H1 (cell line): ENCODE results near the gene STAT3. TPM values are rescaled to one million over a fixed set of nuclear protein-coding genes. Genes with fewer than 3 reads are reported as not detected.

Source experiments
- CTCF ChIA-PET: fragments of 300-600 bp; sonication (Branson Sonifier 250); formaldehyde crosslinking; loops from one replicate; lab custom pipeline; 2021; ENCODE audit not compliant: partially characterized antibody; lab: Charles Lee
- POLR2A ChIA-PET: fragments of 300-600 bp; sonication (Branson Sonifier 250); formaldehyde crosslinking; loops from one replicate; lab custom pipeline; 2021; ENCODE audit warnings: inconsistent platforms; ENCODE audit not compliant: partially characterized antibody; lab: Charles Lee
- DNase-seq, 2 experiments: peaks; one replicate each; pipeline versions ENCODE4 v3.0.0 to v3.0.0-alpha.2; 2010 to 2022; ENCODE audit warnings: low spot score in 2 of 2, low read depth in 1 of 2, mixed read lengths in 1 of 2
- FAIRE-seq: peaks from 2 replicates; lab custom pipeline; 2011; peaks lifted over from hg19 to GRCh38; lab: Jason Lieb, UNC
- H2AFZ ChIP-seq: 2 replicates; pipeline ENCODE4 v1.8.1; 2012; ENCODE audit warnings: low read length, inconsistent platforms
- H2AK5ac ChIP-seq: 2 replicates; pipeline ENCODE4 v1.6.1; 2013; ENCODE audit warnings: low read depth, low read length
- H2BK120ac ChIP-seq: replicated peaks from 2 replicates; pipeline ENCODE3; 2013; ENCODE audit warnings: low read depth, low read length, inconsistent platforms
- H2BK12ac ChIP-seq: 2 replicates; pipeline ENCODE4 v1.6.1; 2013; ENCODE audit warnings: low read depth, low read length
- H2BK15ac ChIP-seq: 2 replicates; pipeline ENCODE4 v1.6.1; 2013; ENCODE audit warnings: low read length
- H2BK20ac ChIP-seq: 2 replicates; pipeline ENCODE4 v1.6.1; 2013; ENCODE audit warnings: low read length
- H2BK5ac ChIP-seq: 2 replicates; pipeline ENCODE4 v1.6.1; 2013; ENCODE audit warnings: low read depth, low read length
- H3K14ac ChIP-seq: 2 replicates; pipeline ENCODE4 v1.6.1; 2013; ENCODE audit warnings: inconsistent platforms; ENCODE audit not compliant: insufficient read length
- H3K18ac ChIP-seq: 2 replicates; pipeline ENCODE4 v1.6.1; 2013; ENCODE audit warnings: low read length; ENCODE audit errors: extremely low read depth
- H3K23ac ChIP-seq: 2 replicates; pipeline ENCODE4 v1.6.1; 2013; ENCODE audit warnings: inconsistent platforms; ENCODE audit not compliant: insufficient read length
- H3K23me2 ChIP-seq: 2 replicates; pipeline ENCODE4 v1.6.1; 2013; ENCODE audit warnings: low read depth, low read length
- H3K27ac ChIP-seq: 2 replicates; pipeline ENCODE4 v1.6.1; 2011; ENCODE audit warnings: low read depth, low read length, inconsistent platforms
- H3K27me3 ChIP-seq, 4 experiments: replicated peaks in 1 of 4; 1 replicate in 1 of 4; 2 replicates in 3 of 4; pipeline versions ENCODE4 v1.6.1 to v1.8.1; 2011 to 2013; ENCODE audit warnings: low read length in 3 of 4, mild to moderate bottlenecking in 3 of 4, inconsistent platforms in 2 of 4, mixed read lengths in 2 of 4, moderate library complexity in 1 of 4; ENCODE audit not compliant: control insufficient read depth in 3 of 4, insufficient read depth in 3 of 4; ENCODE audit errors: extremely low read depth in 1 of 4
- H3K36me3 ChIP-seq, 4 experiments: 2 replicates each; pipeline versions ENCODE4 v1.6.1 to v1.8.1; 2011 to 2013; ENCODE audit warnings: mild to moderate bottlenecking in 4 of 4, low read length in 3 of 4, moderate library complexity in 2 of 4, control low read depth in 1 of 4, inconsistent platforms in 1 of 4; ENCODE audit not compliant: insufficient read depth in 4 of 4, control insufficient read depth in 2 of 4
- H3K4ac ChIP-seq: replicated peaks from 2 replicates; pipeline ENCODE3; 2013; ENCODE audit warnings: low read length, low read depth, mixed read lengths, inconsistent platforms; ENCODE audit not compliant: insufficient read length
- H3K4me1 ChIP-seq, 4 experiments: replicated peaks in 1 of 4; 1 replicate in 1 of 4; 2 replicates in 3 of 4; pipeline versions ENCODE4 v1.6.1 to v1.8.1; 2011 to 2013; ENCODE audit warnings: low read length in 3 of 4, inconsistent platforms in 2 of 4, mixed read lengths in 1 of 4; ENCODE audit not compliant: insufficient read depth in 4 of 4, control insufficient read depth in 3 of 4
- H3K4me2 ChIP-seq, 2 experiments: 2 replicates each; pipeline versions ENCODE4 v1.6.1 to v1.8.1; 2011 to 2013; ENCODE audit warnings: low read depth in 2 of 2, low read length in 2 of 2, control low read depth in 1 of 2, inconsistent platforms in 1 of 2, mild to moderate bottlenecking in 1 of 2; ENCODE audit not compliant: insufficient read depth in 1 of 2
- H3K4me3 ChIP-seq, 4 experiments: fragments of 200-600, 300-600 bp in 1 of 4; sonication (generic), shearing (Covaris generic), sonication (Bioruptor Twin) in 1 of 4; 2 replicates each; pipeline versions ENCODE4 v1.5.1 to v1.8.1; 2011 to 2016; ENCODE audit warnings: low read length in 4 of 4, low read depth in 3 of 4, control low read depth in 2 of 4, inconsistent platforms in 2 of 4, mild to moderate bottlenecking in 2 of 4, mixed read lengths in 1 of 4, moderate library complexity in 1 of 4; ENCODE audit not compliant: insufficient read depth in 2 of 4; ENCODE audit errors: extremely low read depth in 1 of 4
- H3K56ac ChIP-seq: replicated peaks from 2 replicates; pipeline ENCODE3; 2013; ENCODE audit warnings: low read depth, mild to moderate bottlenecking, mixed read lengths, low read length, inconsistent platforms; ENCODE audit not compliant: insufficient read length
- H3K79me1 ChIP-seq: 2 replicates; pipeline ENCODE4 v1.6.1; 2013; ENCODE audit warnings: low read depth, low read length, control low read depth
- H3K79me2 ChIP-seq, 2 experiments: 2 replicates each; pipeline versions ENCODE4 v1.6.1 to v1.8.1; 2012 to 2013; ENCODE audit warnings: low read length in 2 of 2, mild to moderate bottlenecking in 2 of 2, inconsistent platforms in 1 of 2; ENCODE audit not compliant: insufficient read depth in 2 of 2, control insufficient read depth in 1 of 2
- H3K9ac ChIP-seq, 4 experiments: replicated peaks in 1 of 4; 1 replicate in 1 of 4; 2 replicates in 3 of 4; pipeline versions ENCODE4 v1.6.1 to v1.8.1; 2011 to 2013; ENCODE audit warnings: low read depth in 3 of 4, low read length in 3 of 4, control low read depth in 2 of 4, mild to moderate bottlenecking in 2 of 4, moderate library complexity in 2 of 4, inconsistent platforms in 1 of 4; ENCODE audit errors: extremely low read depth in 1 of 4
- H3K9me3 ChIP-seq, 2 experiments: 2 replicates each; pipeline versions ENCODE4 v1.6.1 to v1.8.1; 2012 to 2013; ENCODE audit warnings: mild to moderate bottlenecking in 2 of 2, moderate library complexity in 2 of 2, control low read depth in 1 of 2, inconsistent platforms in 1 of 2, low read depth in 1 of 2, low read length in 1 of 2, mixed read lengths in 1 of 2; ENCODE audit not compliant: insufficient read depth in 2 of 2
- H4K20me1 ChIP-seq, 2 experiments: replicated peaks in 1 of 2; 2 replicates each; pipeline versions ENCODE3 to v1.8.1; 2011 to 2013; ENCODE audit warnings: inconsistent platforms in 2 of 2, low read length in 2 of 2, mild to moderate bottlenecking in 1 of 2; ENCODE audit not compliant: insufficient read depth in 2 of 2, control insufficient read depth in 1 of 2
- H4K5ac ChIP-seq: 2 replicates; pipeline ENCODE4 v1.6.1; 2013; ENCODE audit warnings: low read length, low read depth, mixed read lengths, inconsistent platforms; ENCODE audit not compliant: insufficient read length
- H4K8ac ChIP-seq: 2 replicates; pipeline ENCODE4 v1.8.0; 2013; ENCODE audit warnings: mild to moderate bottlenecking, moderate library complexity, low read length, inconsistent platforms; ENCODE audit not compliant: insufficient read depth; ENCODE audit errors: extremely low read depth
- H4K91ac ChIP-seq: replicated peaks from 2 replicates; pipeline ENCODE3; 2013; ENCODE audit warnings: low read length, mixed read lengths, inconsistent platforms; ENCODE audit not compliant: insufficient read length
- CHD2 ChIP-seq: IDR thresholded peaks from 2 replicates; pipeline ENCODE4 v1.6.1; 2012; ENCODE audit warnings: low read length, improper control_type of control experiment
- CTBP2 ChIP-seq: IDR thresholded peaks from 2 replicates; pipeline ENCODE4 v1.7.0; 2011; ENCODE audit warnings: borderline replicate concordance, mild to moderate bottlenecking, moderate library complexity, mixed read lengths, low read length; ENCODE audit not compliant: insufficient read depth, insufficient read length
- EGR1 ChIP-seq: IDR thresholded peaks from 2 replicates; pipeline ENCODE4 v1.6.1; 2011; ENCODE audit warnings: low read depth, low read length, borderline replicate concordance
- FOSL1 ChIP-seq: IDR thresholded peaks from 2 replicates; pipeline ENCODE4 v1.6.1; 2011; ENCODE audit warnings: mild to moderate bottlenecking, low read depth, low read length, moderate library complexity; ENCODE audit not compliant: insufficient read depth
- GABPA ChIP-seq: IDR thresholded peaks from 2 replicates; pipeline ENCODE4 v1.6.1; 2011; ENCODE audit warnings: mild to moderate bottlenecking, low read length, moderate library complexity, borderline replicate concordance; ENCODE audit not compliant: insufficient read depth
- HDAC2 ChIP-seq, 2 experiments: fragments of 300-600 bp in 1 of 2; sonication (generic) in 1 of 2; IDR thresholded peaks; 2 replicates each; pipeline ENCODE4 v1.6.1; 2011 to 2012; ENCODE audit warnings: low read depth in 2 of 2, low read length in 2 of 2, mild to moderate bottlenecking in 2 of 2, moderate library complexity in 2 of 2, borderline replicate concordance in 1 of 2, inconsistent platforms in 1 of 2
- NRF1 ChIP-seq: IDR thresholded peaks from 2 replicates; pipeline ENCODE4 v1.6.1; 2011; ENCODE audit warnings: mild to moderate bottlenecking, low read depth, low read length, improper control_type of control experiment
- POLR2A ChIP-seq, 2 experiments: IDR thresholded peaks; 1 replicate in 1 of 2; 2 replicates in 1 of 2; pipeline ENCODE4 v1.6.1; 2011; ENCODE audit warnings: low read depth in 2 of 2, low read length in 2 of 2, mild to moderate bottlenecking in 2 of 2; ENCODE audit errors: control extremely low read depth in 1 of 2
- POU5F1 ChIP-seq: IDR thresholded peaks from 2 replicates; pipeline ENCODE4 v1.6.1; 2011; ENCODE audit warnings: low read depth, mild to moderate bottlenecking, low read length, moderate library complexity
- RAD21 ChIP-seq, 2 experiments: IDR thresholded peaks in 1 of 2; conservative IDR thresholded peaks in 1 of 2; 2 replicates each; pipeline ENCODE4 v1.6.1; 2011; ENCODE audit warnings: low read depth in 2 of 2, low read length in 2 of 2, improper control_type of control experiment in 1 of 2, inconsistent platforms in 1 of 2, mild to moderate bottlenecking in 1 of 2, moderate library complexity in 1 of 2
- RFX5 ChIP-seq: IDR thresholded peaks from 2 replicates; pipeline ENCODE4 v1.6.1; 2011; ENCODE audit warnings: low read depth, low read length, improper control_type of control experiment, borderline replicate concordance
- TBP ChIP-seq: IDR thresholded peaks from 2 replicates; pipeline ENCODE4 v1.6.1; 2011; ENCODE audit warnings: low read depth, low read length, improper control_type of control experiment
- WGBS, 2 experiments: shearing (Covaris generic) in 1 of 2; methylation state at CpG; one replicate each; pipeline versions ENCODE4 v1.1.6 to v1.1.7; 2013 to 2015; ENCODE audit warnings: low lambda C conversion rate in 2 of 2, mixed read lengths in 2 of 2, inconsistent platforms in 1 of 2, low coverage in 1 of 2, missing lambda C conversion rate in 1 of 2; ENCODE audit not compliant: insufficient replicate concordance in 2 of 2, insufficient coverage in 1 of 2, insufficient read length in 1 of 2; ENCODE audit errors: extremely low coverage in 1 of 2, missing lambda C conversion rate in 1 of 2; 5-methylcytosine and 5-hydroxymethylcytosine counted together
- polyA plus RNA-seq, 7 experiments: library from polyadenylated mRNA; depleted of rRNA in 3 of 7; stranded (reverse) in 5 of 7; unstranded in 2 of 7; fragments of >200 nt in 5 of 7; fragments of 200-250 nt in 2 of 7; gene quantifications; 1 replicate in 5 of 7; 2 replicates in 1 of 7; 4 replicates in 1 of 7; pipeline versions ENCODE4 v1.2.1 to v1.2.3, GENCODE V29; 2011 to 2013; ENCODE audit warnings: missing spikeins in 2 of 7, mixed read lengths in 2 of 7
- total RNA-seq: library from RNA; stranded (reverse); fragmentation: NEBNext Ultra II Directional; extraction: Animal tissue kit (Norgen Biotek cat#: 25700); gene quantifications from 2 replicates; pipeline ENCODE4 v1.2.1, GENCODE V29; 2021
- TF ChIP-seq, protein P1 (sequence below): IDR thresholded peaks from 2 replicates; pipeline ENCODE4 v1.6.1; 2012; ENCODE audit warnings: inconsistent platforms

Gene STAT3
- total and polyA plus RNA-seq, 2 of the 8 experiments (the other 6 are each of a cell fraction or from before 2014, with no cell fraction given), result 38.4 to 94.1 TPM

DNA sequence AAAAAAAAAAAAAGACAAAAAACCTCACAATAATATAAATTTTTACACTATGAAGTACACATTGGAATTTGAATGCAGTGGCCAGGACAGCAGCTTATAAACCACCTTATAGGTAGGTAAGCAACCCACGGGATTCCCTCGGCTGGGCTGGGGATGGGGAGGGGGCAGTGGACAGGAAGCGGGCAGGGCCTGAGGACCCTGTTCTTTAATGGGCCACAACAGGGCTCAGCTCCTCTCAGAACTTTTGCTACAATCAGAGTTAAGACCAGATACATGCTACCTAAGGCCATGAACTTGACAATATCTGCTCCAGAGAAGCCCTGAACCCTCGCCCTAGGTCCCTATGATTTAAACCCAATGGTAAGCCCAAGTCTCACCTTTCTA is 74.9 kb downstream of the STAT3 start:
- H3K4me3 ChIP-seq, result no peak overlapping the region
- CTCF ChIA-PET, result interaction anchor here (0.7 to 24.6 kb wide), 17 partner anchors 9 to 293 kb away, joined by 3 to 542 read pairs (median 4); partner anchors contain the start of genes CAVIN1 and NKIRAS2
- H4K20me1 ChIP-seq, result peaks cover 0 to 3% of the 10 kb centered on the region in 2 experiments
- H2BK15ac ChIP-seq, result no peak overlapping the region
- whole genome bisulfite sequencing, 2 experiments, result 77% methylated on average over 4 of the region's 4 CpGs; no CpG with 5 or more reads in 1 of the 2 experiments
- H3K18ac ChIP-seq, result no peak overlapping the region
- no peak overlapping the region for H3K4me2 ChIP-seq
- peaks cover 5 to 20% (median 8%) of the 10 kb centered on the region in 4 experiments; a peak in 6 of 7 replicates for H3K4me1 ChIP-seq
- H3K9ac ChIP-seq, result no peak overlapping the region; a peak in 1 of 7 replicates
- no peak overlapping the region for H2BK120ac ChIP-seq
- no peak overlapping the region for H3K4ac ChIP-seq
- no peaks in the 10 kb centered on the region for H3K27me3 ChIP-seq
- H2BK20ac ChIP-seq, result no peak overlapping the region
- H3K14ac ChIP-seq, result no peak overlapping the region
- DNase-seq, result no peak
- no peak overlapping the region for H2AK5ac ChIP-seq
- peak overlapping the region; percentile 9; the same call in 1 of the 2 replicates for H2BK12ac ChIP-seq
- POLR2A ChIA-PET, result interaction anchor here (0.5 to 4.5 kb wide), 6 partner anchors 15 to 672 kb away, joined by 3 to 23 read pairs (median 4); partner anchors contain the start of gene STAT5B
- no peak overlapping the region for H4K91ac ChIP-seq
- H3K23me2 ChIP-seq, result no peaks in the 10 kb centered on the region
- no peak overlapping the region for H2BK5ac ChIP-seq
- no peak overlapping the region for H3K56ac ChIP-seq
- no peaks in the 10 kb centered on the region for H3K79me2 ChIP-seq
- no peak overlapping the region for H3K23ac ChIP-seq
- H3K79me1 ChIP-seq, result no peaks in the 10 kb centered on the region; the same call in 1 of the 2 replicates
- no peak overlapping the region for H3K27ac ChIP-seq
- no peak overlapping the region for H4K5ac ChIP-seq
- H3K36me3 ChIP-seq, result peaks cover 4 to 28% (median 24%) of the 10 kb centered on the region in 4 experiments; a peak in 6 of 8 replicates
- FAIRE-seq, result no peak
- H2AFZ ChIP-seq, result no peak overlapping the region
- H3K9me3 ChIP-seq, result no peaks in the 10 kb centered on the region
- no peak overlapping the region for H4K8ac ChIP-seq
- TF ChIP-seq CHD2, result no peak
- TF ChIP-seq CTBP2, result no peak
- no peak for TF ChIP-seq RAD21 (IDR thresholded peaks at IDR 0.05 in 1 of 2, conservative IDR thresholded peaks at IDR 0.05 in 1 of 2; ENCODE audit: low read depth in 2 of 2, low read length in 2 of 2)
- no peak for TF ChIP-seq FOSL1
- no peak for TF ChIP-seq POU5F1
- no peak for TF ChIP-seq POLR2A (IDR thresholded peaks at IDR 0.05; ENCODE audit: control extremely low read depth in 1 of 2, low read depth in 2 of 2, low read length in 2 of 2)
- TF ChIP-seq RFX5, result no peak
- TF ChIP-seq HDAC2 (IDR thresholded peaks at IDR 0.05; ENCODE audit: borderline replicate concordance in 1 of 2, low read depth in 2 of 2, low read length in 2 of 2), result no peak
- TF ChIP-seq EGR1, result no peak
- TF ChIP-seq, protein P1, sequence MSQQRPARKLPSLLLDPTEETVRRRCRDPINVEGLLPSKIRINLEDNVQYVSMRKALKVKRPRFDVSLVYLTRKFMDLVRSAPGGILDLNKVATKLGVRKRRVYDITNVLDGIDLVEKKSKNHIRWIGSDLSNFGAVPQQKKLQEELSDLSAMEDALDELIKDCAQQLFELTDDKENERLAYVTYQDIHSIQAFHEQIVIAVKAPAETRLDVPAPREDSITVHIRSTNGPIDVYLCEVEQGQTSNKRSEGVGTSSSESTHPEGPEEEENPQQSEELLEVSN, result no peak
- TF ChIP-seq GABPA, result no peak
- TF ChIP-seq NRF1, result no peak
- TF ChIP-seq TBP, result no peak
